BE2C (cell line): ENCODE results near the gene CACNA1I.

Source experiments
- DNase-seq: peaks from one replicate; pipeline ENCODE4 v3.0.0-alpha.2; 2020
- H3K27me3 ChIP-seq: fragments of 250-450 bp; sonication (Bioruptor Pico); 2 replicates; pipeline ENCODE4 v1.5.1; 2020; ENCODE audit warnings: mild to moderate bottlenecking
- H3K36me3 ChIP-seq: fragments of 250-450 bp; sonication (Bioruptor Pico); 2 replicates; pipeline ENCODE4 v1.5.1; 2020; ENCODE audit warnings: mild to moderate bottlenecking
- H3K4me1 ChIP-seq: fragments of 250-450 bp; sonication (Bioruptor Pico); 2 replicates; pipeline ENCODE4 v1.5.1; 2020
- H3K4me3 ChIP-seq: 2 replicates; pipeline ENCODE4 v1.5.1; 2011; ENCODE audit warnings: low read depth, low read length
- H3K9me3 ChIP-seq: fragments of 250-450 bp; sonication (Bioruptor Pico); 2 replicates; pipeline ENCODE4 v1.5.1; 2020
- CTCF ChIP-seq: IDR thresholded peaks from 2 replicates; pipeline ENCODE4 v1.5.1; 2012; ENCODE audit warnings: mild to moderate bottlenecking, low read depth, low read length

CACNA1I gene

DNA sequence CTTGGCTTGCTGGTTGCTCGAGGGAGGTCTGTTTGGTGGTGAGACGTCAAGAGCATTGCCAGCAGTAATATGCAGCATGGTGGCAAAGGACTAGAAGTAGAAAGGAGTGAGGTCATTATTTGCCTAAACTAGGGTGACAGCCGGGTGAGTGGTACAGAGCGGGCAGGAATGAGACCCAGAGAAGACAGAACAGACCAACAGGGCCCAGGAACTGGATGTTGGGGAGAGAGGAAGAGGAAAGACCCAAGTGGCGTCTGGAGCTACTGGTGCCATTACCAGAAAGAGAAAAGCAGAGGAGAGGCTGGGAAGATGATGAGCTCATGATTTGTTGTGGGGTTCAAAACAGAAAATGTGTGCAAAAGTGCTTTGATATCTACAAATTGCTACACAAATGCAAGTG is 164.3 kb downstream of the CACNA1I start:
- no peak for TF ChIP-seq CTCF
- Histone ChIP-seq H3K27me3 (peaks cover 9% of the 10 kb centered on the region), H3K9me3 (no peaks in the 10 kb centered on the region)

DNA sequence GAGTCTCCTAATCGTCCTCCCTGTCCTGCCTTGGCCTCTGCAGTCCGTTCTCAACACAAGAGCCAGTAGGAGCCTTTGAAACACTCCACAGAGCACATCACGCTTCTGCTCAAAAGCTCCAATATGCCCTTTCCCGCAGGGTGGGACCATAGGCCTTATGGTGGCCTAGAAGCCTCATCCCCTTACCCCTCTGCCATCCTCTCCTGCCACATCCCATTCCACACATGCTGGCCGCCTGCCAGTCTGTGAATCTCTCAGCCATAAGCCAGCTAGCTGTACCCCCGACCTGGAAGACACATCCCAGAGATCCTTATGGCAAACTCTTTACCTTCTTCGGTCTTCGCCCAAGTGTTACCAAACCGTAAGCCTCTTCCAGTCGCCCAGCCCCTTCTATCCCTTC is 165.2 kb downstream of the CACNA1I start:
- DNase-seq: no peak
- Histone ChIP-seq H3K36me3 (no peaks in the 10 kb centered on the region), H3K4me1 (no peaks in the 10 kb centered on the region), H3K4me3 (no peak overlapping the region), H3K27me3 (peaks cover 9% of the 10 kb centered on the region), H3K9me3 (no peaks in the 10 kb centered on the region)
- no peak for TF ChIP-seq CTCF

More for the DNA sequence above, 164.3 kb downstream of the CACNA1I start:
- Histone ChIP-seq H3K36me3 (no peaks in the 10 kb centered on the region), H3K4me3 (no peak overlapping the region), H3K4me1 (no peaks in the 10 kb centered on the region)
- DNase-seq: no peak

DNA sequence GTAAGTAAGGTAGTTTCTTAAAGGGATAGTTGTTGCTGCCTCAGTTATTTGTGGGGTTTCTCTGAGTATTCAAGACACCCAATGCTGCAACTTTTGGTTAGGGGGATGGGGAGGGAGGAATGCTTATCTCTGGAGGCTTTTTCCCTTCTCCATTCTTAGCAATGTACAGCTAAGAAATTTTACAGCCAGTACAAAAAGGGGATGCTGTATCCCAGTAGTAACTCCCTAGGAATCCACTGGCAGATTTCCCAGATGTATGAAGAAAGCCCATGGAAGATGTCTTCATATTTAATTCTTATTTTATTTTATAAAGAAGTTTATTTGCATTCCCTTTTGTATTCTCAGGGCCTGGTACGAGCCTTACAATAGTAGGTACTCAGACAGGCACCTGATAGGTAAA is 168.2 kb downstream of the CACNA1I start:
- Histone ChIP-seq H3K27me3 (peaks cover 23% of the 10 kb centered on the region), H3K4me3 (no peak overlapping the region), H3K4me1 (no peaks in the 10 kb centered on the region), H3K36me3 (no peaks in the 10 kb centered on the region), H3K9me3 (no peaks in the 10 kb centered on the region; the same call in none of the 2 replicates)
- no peak for TF ChIP-seq CTCF
- DNase-seq: no peak
